SK-N-SH treated with all-trans-retinoic acid at 6 μM for 48 hours (cell line): ENCODE measurements around the gene LRRC7.

Experiments used
- ATAC-seq: fragments of 200-7000 bp; cut with Tn5 transposase; 3 replicates; pipeline ENCODE4 v1.9.1; 2020; ENCODE audit warnings: mild to moderate bottlenecking, moderate library complexity
- ARNTL ChIP-seq: fragments of 450-650 bp; formaldehyde crosslinking; IDR thresholded peaks from 2 replicates; pipeline ENCODE4 v1.5.0; 2020; ENCODE audit warnings: low read depth, mild to moderate bottlenecking, moderate library complexity, borderline replicate concordance
- BACH2 ChIP-seq: fragments of 250-450 bp; sonication (Bioruptor Pico); IDR thresholded peaks from 2 replicates; pipeline ENCODE4 v1.9.0; 2021; ENCODE audit warnings: mild to moderate bottlenecking, borderline replicate concordance
- ESRRG ChIP-seq: fragments of 250-450 bp; sonication (Bioruptor Pico); IDR thresholded peaks from 2 replicates; pipeline ENCODE4 v1.6.1; 2021; ENCODE audit warnings: mild to moderate bottlenecking
- GLIS3 ChIP-seq: fragments of 250-450 bp; sonication (Bioruptor Pico); IDR thresholded peaks from 2 replicates; pipeline ENCODE4 v1.5.0; 2020; ENCODE audit warnings: mild to moderate bottlenecking, moderate library complexity
- ISL1 ChIP-seq: fragments of 250-450 bp; sonication (Bioruptor Pico); IDR thresholded peaks from 2 replicates; pipeline ENCODE4 v2.1.2; 2022; ENCODE audit warnings: mild to moderate bottlenecking, moderate library complexity
- OSR1 ChIP-seq: fragments of 250-450 bp; sonication (Bioruptor Pico); IDR thresholded peaks from 2 replicates; pipeline ENCODE4 v1.8.0; 2022; ENCODE audit warnings: moderate library complexity, mild to moderate bottlenecking, inconsistent platforms
- PPARA ChIP-seq: fragments of 250-450 bp; sonication (Bioruptor Pico); IDR thresholded peaks from 2 replicates; pipeline ENCODE4 v1.5.0; 2020; ENCODE audit warnings: mild to moderate bottlenecking, borderline replicate concordance
- RARB ChIP-seq: fragments of 250-450 bp; sonication (Bioruptor Pico); IDR thresholded peaks from 2 replicates; pipeline ENCODE4 v1.8.0; 2021; ENCODE audit warnings: mild to moderate bottlenecking, moderate library complexity
- TCF4 ChIP-seq: fragments of 250-450 bp; sonication (Bioruptor Pico); IDR thresholded peaks from 2 replicates; pipeline ENCODE4 v1.8.0; 2021; ENCODE audit warnings: mild to moderate bottlenecking, moderate library complexity, borderline replicate concordance
- TOX ChIP-seq: fragments of 250-450 bp; sonication (Bioruptor Pico); IDR thresholded peaks from 2 replicates; pipeline ENCODE4 v1.8.0; 2021; ENCODE audit warnings: mild to moderate bottlenecking, moderate library complexity, borderline replicate concordance
- ZC3H10 ChIP-seq: fragments of 250-450 bp; sonication (Bioruptor Pico); IDR thresholded peaks from 2 replicates; pipeline ENCODE4 v1.5.1; 2021; ENCODE audit warnings: mild to moderate bottlenecking, moderate library complexity
- ZFP3 ChIP-seq: fragments of 250-450 bp; sonication (Bioruptor Pico); IDR thresholded peaks from 2 replicates; pipeline ENCODE4 v1.5.0; 2020; ENCODE audit warnings: mild to moderate bottlenecking, moderate library complexity
- ZFP30 ChIP-seq: fragments of 450-650 bp; formaldehyde crosslinking; IDR thresholded peaks from 2 replicates; pipeline ENCODE4 v1.5.0; 2022; ENCODE audit warnings: mild to moderate bottlenecking, moderate library complexity
- ZNF565 ChIP-seq: fragments of 450-650 bp; formaldehyde crosslinking; conservative IDR thresholded peaks from 2 replicates; pipeline ENCODE4 v1.5.0; 2020; ENCODE audit warnings: low read depth, mild to moderate bottlenecking, moderate library complexity
- ZNF8 ChIP-seq: fragments of 450-650 bp; formaldehyde crosslinking; IDR thresholded peaks from 2 replicates; pipeline ENCODE4 v1.5.0; 2020; ENCODE audit warnings: mild to moderate bottlenecking, moderate library complexity
- TF ChIP-seq, protein P1 (sequence below): fragments of 250-450 bp; sonication (Bioruptor Pico); IDR thresholded peaks from 2 replicates; pipeline ENCODE4 v1.5.1; 2020; ENCODE audit warnings: low read depth, mild to moderate bottlenecking, moderate library complexity
- TF ChIP-seq, protein P2 (sequence below): fragments of 250-450 bp; sonication (Bioruptor Pico); IDR thresholded peaks from 2 replicates; pipeline ENCODE4 v1.8.0; 2020; ENCODE audit warnings: mild to moderate bottlenecking, moderate library complexity, borderline replicate concordance
- TF ChIP-seq, protein P3 (sequence below): fragments of 250-450 bp; sonication (Bioruptor Pico); IDR thresholded peaks from 2 replicates; pipeline ENCODE4 v1.5.1; 2021; ENCODE audit warnings: mild to moderate bottlenecking, moderate library complexity
- TF ChIP-seq, protein P4 (sequence below): fragments of 250-450 bp; sonication (Bioruptor Pico); IDR thresholded peaks from 2 replicates; pipeline ENCODE4 v1.8.0; 2021; ENCODE audit warnings: low read depth, mild to moderate bottlenecking, moderate library complexity, borderline replicate concordance
- TF ChIP-seq, protein P5 (sequence below): fragments of 250-450 bp; sonication (Bioruptor Pico); IDR thresholded peaks from 2 replicates; pipeline ENCODE4 v1.5.0; 2020; ENCODE audit warnings: mild to moderate bottlenecking, moderate library complexity

Gene LRRC7

DNA sequence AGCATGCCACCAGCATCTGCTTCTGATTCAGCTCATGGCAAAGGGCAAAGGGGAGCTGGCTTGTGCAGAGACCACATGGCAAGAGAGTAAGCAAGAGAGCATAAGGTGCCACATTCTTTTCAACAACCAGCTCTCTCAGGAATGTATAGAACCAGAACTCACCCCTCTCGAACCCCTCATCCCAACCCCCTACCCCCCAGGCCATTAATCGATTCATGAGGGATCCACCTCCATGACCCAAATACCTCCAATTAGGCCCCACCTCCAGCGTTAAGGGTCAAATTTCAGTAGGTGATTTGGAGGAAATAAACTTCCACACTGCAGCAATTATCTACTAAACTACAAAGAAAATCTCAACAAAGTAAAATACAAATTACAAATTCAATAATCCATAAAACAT lies 32.2 kb upstream of the LRRC7 start:
- TF ChIP-seq BACH2, result no peak
- TF ChIP-seq, protein P1, sequence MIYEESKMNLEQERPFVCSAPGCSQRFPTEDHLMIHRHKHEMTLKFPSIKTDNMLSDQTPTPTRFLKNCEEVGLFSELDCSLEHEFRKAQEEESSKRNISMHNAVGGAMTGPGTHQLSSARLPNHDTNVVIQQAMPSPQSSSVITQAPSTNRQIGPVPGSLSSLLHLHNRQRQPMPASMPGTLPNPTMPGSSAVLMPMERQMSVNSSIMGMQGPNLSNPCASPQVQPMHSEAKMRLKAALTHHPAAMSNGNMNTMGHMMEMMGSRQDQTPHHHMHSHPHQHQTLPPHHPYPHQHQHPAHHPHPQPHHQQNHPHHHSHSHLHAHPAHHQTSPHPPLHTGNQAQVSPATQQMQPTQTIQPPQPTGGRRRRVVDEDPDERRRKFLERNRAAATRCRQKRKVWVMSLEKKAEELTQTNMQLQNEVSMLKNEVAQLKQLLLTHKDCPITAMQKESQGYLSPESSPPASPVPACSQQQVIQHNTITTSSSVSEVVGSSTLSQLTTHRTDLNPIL, result no peak
- TF ChIP-seq, protein P2, sequence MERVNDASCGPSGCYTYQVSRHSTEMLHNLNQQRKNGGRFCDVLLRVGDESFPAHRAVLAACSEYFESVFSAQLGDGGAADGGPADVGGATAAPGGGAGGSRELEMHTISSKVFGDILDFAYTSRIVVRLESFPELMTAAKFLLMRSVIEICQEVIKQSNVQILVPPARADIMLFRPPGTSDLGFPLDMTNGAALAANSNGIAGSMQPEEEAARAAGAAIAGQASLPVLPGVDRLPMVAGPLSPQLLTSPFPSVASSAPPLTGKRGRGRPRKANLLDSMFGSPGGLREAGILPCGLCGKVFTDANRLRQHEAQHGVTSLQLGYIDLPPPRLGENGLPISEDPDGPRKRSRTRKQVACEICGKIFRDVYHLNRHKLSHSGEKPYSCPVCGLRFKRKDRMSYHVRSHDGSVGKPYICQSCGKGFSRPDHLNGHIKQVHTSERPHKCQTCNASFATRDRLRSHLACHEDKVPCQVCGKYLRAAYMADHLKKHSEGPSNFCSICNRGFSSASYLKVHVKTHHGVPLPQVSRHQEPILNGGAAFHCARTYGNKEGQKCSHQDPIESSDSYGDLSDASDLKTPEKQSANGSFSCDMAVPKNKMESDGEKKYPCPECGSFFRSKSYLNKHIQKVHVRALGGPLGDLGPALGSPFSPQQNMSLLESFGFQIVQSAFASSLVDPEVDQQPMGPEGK (CRISPR knock-in tag), result no peak
- TF ChIP-seq ZFP3, result no peak
- TF ChIP-seq TCF4, result no peak
- no peak for TF ChIP-seq TOX
- no peak for TF ChIP-seq ZC3H10 (CRISPR knock-in tag)
- TF ChIP-seq RARB (CRISPR knock-in tag), result no peak
- no peak for TF ChIP-seq ESRRG (CRISPR knock-in tag)
- no peak for TF ChIP-seq ZNF565 (CRISPR knock-in tag)
- TF ChIP-seq, protein P3, sequence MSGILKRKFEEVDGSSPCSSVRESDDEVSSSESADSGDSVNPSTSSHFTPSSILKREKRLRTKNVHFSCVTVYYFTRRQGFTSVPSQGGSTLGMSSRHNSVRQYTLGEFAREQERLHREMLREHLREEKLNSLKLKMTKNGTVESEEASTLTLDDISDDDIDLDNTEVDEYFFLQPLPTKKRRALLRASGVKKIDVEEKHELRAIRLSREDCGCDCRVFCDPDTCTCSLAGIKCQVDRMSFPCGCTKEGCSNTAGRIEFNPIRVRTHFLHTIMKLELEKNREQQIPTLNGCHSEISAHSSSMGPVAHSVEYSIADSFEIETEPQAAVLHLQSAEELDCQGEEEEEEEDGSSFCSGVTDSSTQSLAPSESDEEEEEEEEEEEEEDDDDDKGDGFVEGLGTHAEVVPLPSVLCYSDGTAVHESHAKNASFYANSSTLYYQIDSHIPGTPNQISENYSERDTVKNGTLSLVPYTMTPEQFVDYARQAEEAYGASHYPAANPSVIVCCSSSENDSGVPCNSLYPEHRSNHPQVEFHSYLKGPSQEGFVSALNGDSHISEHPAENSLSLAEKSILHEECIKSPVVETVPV (CRISPR knock-in tag), result no peak
- no peak for TF ChIP-seq GLIS3 (CRISPR knock-in tag)
- TF ChIP-seq OSR1 (CRISPR knock-in tag), result no peak
- no peak for ATAC-seq

DNA sequence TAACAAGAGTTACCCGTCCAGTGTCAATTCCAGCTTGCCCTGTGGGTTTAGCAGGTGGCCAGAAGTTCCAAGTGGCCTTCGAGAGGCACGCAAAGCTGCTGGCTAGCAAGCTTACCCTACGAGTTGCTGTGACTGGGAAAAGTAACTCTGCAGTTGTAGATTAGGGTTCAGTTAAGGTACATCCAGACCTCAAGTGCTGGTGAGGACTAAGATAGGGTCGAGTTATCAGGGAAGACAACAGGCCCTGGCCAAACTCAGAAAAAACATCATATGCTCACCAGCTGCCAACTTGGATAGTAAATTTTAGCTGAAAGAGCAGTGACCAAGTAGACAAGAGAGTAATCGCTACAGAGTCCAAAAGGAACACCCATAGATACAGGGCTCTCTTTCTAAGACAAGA lies 27.7 kb upstream of the LRRC7 start:
- no peak for ATAC-seq
- TF ChIP-seq ESRRG (CRISPR knock-in tag) (no peak), ZFP3 (no peak), ISL1 (CRISPR knock-in tag) (no peak), TCF4 (no peak), ZNF8 (CRISPR knock-in tag) (no peak), ZFP30 (no peak), OSR1 (CRISPR knock-in tag) (no peak), ZNF565 (CRISPR knock-in tag) (no peak), ARNTL (CRISPR knock-in tag) (no peak), PPARA (CRISPR knock-in tag) (no peak)
- TF ChIP-seq, protein P4, sequence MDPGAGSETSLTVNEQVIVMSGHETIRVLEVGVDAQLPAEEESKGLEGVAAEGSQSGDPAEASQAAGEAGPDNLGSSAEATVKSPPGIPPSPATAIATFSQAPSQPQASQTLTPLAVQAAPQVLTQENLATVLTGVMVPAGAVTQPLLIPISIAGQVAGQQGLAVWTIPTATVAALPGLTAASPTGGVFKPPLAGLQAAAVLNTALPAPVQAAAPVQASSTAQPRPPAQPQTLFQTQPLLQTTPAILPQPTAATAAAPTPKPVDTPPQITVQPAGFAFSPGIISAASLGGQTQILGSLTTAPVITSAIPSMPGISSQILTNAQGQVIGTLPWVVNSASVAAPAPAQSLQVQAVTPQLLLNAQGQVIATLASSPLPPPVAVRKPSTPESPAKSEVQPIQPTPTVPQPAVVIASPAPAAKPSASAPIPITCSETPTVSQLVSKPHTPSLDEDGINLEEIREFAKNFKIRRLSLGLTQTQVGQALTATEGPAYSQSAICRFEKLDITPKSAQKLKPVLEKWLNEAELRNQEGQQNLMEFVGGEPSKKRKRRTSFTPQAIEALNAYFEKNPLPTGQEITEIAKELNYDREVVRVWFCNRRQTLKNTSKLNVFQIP (CRISPR knock-in tag), result no peak
- TF ChIP-seq, protein P5, sequence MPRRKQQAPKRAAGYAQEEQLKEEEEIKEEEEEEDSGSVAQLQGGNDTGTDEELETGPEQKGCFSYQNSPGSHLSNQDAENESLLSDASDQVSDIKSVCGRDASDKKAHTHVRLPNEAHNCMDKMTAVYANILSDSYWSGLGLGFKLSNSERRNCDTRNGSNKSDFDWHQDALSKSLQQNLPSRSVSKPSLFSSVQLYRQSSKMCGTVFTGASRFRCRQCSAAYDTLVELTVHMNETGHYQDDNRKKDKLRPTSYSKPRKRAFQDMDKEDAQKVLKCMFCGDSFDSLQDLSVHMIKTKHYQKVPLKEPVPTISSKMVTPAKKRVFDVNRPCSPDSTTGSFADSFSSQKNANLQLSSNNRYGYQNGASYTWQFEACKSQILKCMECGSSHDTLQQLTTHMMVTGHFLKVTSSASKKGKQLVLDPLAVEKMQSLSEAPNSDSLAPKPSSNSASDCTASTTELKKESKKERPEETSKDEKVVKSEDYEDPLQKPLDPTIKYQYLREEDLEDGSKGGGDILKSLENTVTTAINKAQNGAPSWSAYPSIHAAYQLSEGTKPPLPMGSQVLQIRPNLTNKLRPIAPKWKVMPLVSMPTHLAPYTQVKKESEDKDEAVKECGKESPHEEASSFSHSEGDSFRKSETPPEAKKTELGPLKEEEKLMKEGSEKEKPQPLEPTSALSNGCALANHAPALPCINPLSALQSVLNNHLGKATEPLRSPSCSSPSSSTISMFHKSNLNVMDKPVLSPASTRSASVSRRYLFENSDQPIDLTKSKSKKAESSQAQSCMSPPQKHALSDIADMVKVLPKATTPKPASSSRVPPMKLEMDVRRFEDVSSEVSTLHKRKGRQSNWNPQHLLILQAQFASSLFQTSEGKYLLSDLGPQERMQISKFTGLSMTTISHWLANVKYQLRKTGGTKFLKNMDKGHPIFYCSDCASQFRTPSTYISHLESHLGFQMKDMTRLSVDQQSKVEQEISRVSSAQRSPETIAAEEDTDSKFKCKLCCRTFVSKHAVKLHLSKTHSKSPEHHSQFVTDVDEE (CRISPR knock-in tag), result no peak
- TF ChIP-seq, protein P2 (CRISPR knock-in tag), result no peak
